Neutrophil (primary cell): ENCODE data around the gene LRRN3.

Source experiments
- H3K27ac ChIP-seq: fragments of 200-600 bp; sonication (generic); 2 replicates; pipeline ENCODE4 v1.5.1; 2016; ENCODE audit warnings: mild to moderate bottlenecking, moderate library complexity
- H3K27me3 ChIP-seq: fragments of 200-600 bp; sonication (generic); 2 replicates; pipeline ENCODE4 v1.6.0; 2016; ENCODE audit warnings: mild to moderate bottlenecking
- H3K36me3 ChIP-seq: fragments of 200-600 bp; sonication (generic); 2 replicates; pipeline ENCODE4 v1.5.1; 2017
- H3K4me1 ChIP-seq, 2 experiments: fragments of 200-600 bp in 1 of 2; sonication (generic) in 1 of 2; 1 replicate in 1 of 2; 2 replicates in 1 of 2; pipeline versions ENCODE4 v1.5.1 to v1.6.1; 2013 to 2016; ENCODE audit warnings: low read depth in 1 of 2, low read length in 1 of 2, mild to moderate bottlenecking in 1 of 2, moderate library complexity in 1 of 2; ENCODE audit not compliant: control insufficient read depth in 1 of 2, insufficient read depth in 1 of 2
- H3K4me3 ChIP-seq, 2 experiments: fragments of 200-600 bp in 1 of 2; sonication (generic) in 1 of 2; 1 replicate in 1 of 2; 2 replicates in 1 of 2; pipeline ENCODE4 v1.5.1; 2013 to 2016; ENCODE audit warnings: low read depth in 1 of 2, low read length in 1 of 2, mild to moderate bottlenecking in 1 of 2, moderate library complexity in 1 of 2
- H3K9me3 ChIP-seq: fragments of 200-600 bp; sonication (generic); 2 replicates; pipeline ENCODE4 v1.5.1; 2016
- CTCF ChIP-seq: fragments of 200-600 bp; sonication (generic); IDR thresholded peaks from 2 replicates; pipeline ENCODE4 v1.5.1; 2016; ENCODE audit warnings: antibody characterized with exemption

LRRN3 gene

GRCh38 chr7:111113263-111114017 is 22.5 kb downstream of the LRRN3 start:
- H3K27ac ChIP-seq: no peak overlapping the region
- no peaks in the 10 kb centered on the region for H3K27me3 ChIP-seq
- H3K4me1 ChIP-seq: no peaks in the 10 kb centered on the region
- H3K4me3 ChIP-seq: no peak overlapping the region
- no peaks in the 10 kb centered on the region for H3K9me3 ChIP-seq
- no peaks in the 10 kb centered on the region for H3K36me3 ChIP-seq
- TF ChIP-seq CTCF: no peak

DNA sequence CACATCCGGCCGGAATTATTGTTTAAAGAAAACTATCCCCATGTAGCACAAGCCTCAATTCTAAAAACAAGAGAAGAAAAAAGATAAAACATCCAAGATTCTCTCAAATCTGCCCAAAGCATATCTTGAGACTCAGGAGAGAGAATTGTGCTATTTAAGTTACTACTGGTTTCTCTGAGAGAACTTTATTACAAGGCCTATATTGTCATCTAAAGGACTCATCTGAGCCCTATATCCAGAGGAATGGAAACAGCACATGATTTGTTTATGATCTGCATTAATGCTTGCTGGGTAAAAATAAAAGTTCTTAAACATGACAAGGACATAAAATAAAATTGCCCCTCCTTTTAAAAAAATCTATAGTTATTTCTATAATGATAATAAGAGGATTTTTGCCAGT is 25.0 kb downstream of the LRRN3 start:
- H3K4me1 ChIP-seq: no peaks in the 10 kb centered on the region
- TF ChIP-seq CTCF: no peak
- H3K4me3 ChIP-seq: no peak overlapping the region
- H3K27ac ChIP-seq: no peak overlapping the region
- no peaks in the 10 kb centered on the region for H3K36me3 ChIP-seq
- no peaks in the 10 kb centered on the region for H3K9me3 ChIP-seq
- H3K27me3 ChIP-seq: no peaks in the 10 kb centered on the region

DNA sequence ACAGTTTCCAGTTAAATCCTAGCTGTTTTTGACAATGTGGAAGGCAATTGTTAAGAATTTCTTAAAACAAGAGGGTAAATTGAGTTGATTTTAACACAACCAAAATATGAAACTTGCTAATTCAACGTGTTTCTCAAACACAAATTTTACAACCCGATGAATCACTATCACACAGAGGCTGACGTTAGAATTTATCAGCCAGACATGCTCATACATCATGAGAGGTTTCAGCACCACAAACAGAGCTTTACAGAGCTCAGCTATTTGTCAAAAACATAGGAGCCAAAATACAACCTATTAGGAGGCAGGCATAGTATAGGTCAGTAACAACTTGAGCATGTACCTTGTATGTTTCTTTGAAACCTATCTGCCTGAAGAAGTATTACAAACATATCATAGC is 36.1 kb downstream of the LRRN3 start:
- Histone ChIP-seq H3K27ac (no peak overlapping the region), H3K9me3 (no peaks in the 10 kb centered on the region), H3K27me3 (no peaks in the 10 kb centered on the region), H3K4me1 (no peaks in the 10 kb centered on the region), H3K4me3 (no peak overlapping the region), H3K36me3 (no peaks in the 10 kb centered on the region)
- TF ChIP-seq CTCF: no peak

DNA sequence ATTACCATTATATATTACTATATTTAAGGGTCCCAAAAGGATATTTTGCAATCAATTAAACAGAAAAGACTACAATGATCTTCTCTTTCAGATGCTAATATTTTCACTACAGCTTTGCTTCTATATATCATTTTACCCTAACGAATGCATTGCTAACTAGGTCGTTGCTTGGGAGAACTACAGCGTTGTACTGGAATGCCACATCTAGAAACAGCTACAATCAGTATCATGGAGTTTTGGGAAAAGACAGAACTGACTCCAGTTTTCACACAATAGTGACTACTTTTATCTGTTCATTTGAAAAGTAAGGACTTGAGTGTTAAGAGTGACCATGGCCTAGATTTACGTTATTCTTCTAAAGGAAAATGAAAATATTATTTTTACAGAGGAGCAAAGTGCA is 38.5 kb downstream of the LRRN3 start:
- Histone ChIP-seq H3K4me3 (no peak overlapping the region), H3K27me3 (no peaks in the 10 kb centered on the region), H3K27ac (no peak overlapping the region), H3K9me3 (no peaks in the 10 kb centered on the region), H3K4me1 (no peaks in the 10 kb centered on the region), H3K36me3 (no peaks in the 10 kb centered on the region)
- no peak for TF ChIP-seq CTCF

- Histone ChIP-seq H3K36me3 (no peaks in the 10 kb centered on the region), H3K4me3 (no peak overlapping the region), H3K27ac (no peak overlapping the region), H3K9me3 (no peaks in the 10 kb centered on the region), H3K4me1 (no peaks in the 10 kb centered on the region), H3K27me3 (no peaks in the 10 kb centered on the region)
- no peak for TF ChIP-seq CTCF
These were observed 41.9 kb downstream of the LRRN3 start for GRCh38 chr7:111132833-111133232.
